Astrocyte (in vitro differentiated cells and primary cell): ENCODE measurements around the gene UNC45B. TPM values are rescaled to one million over a fixed set of nuclear protein-coding genes. Genes with fewer than 3 reads are reported as not detected.
"Not testable (repeated sequence)": the region's sequence is repeated elsewhere in the genome, so short reads cannot be mapped to it uniquely, and the experiment has no call there.

Source experiments
- DNase-seq: peaks from one replicate; pipeline ENCODE4 v3.0.0-alpha.2; 2010; ENCODE audit warnings: low read depth
- FAIRE-seq: peaks from 2 replicates; lab custom pipeline; 2011; peaks lifted over from hg19 to GRCh38; lab: Jason Lieb, UNC
- H2AFZ ChIP-seq: 2 replicates; pipeline ENCODE4 v1.6.0; 2012; ENCODE audit warnings: low read depth, low read length, inconsistent platforms
- H3K27ac ChIP-seq: 2 replicates; pipeline ENCODE4 v1.5.1; 2011; ENCODE audit warnings: low read depth, low read length, inconsistent platforms
- H3K27me3 ChIP-seq: 2 replicates; pipeline ENCODE4 v1.6.0; 2011; ENCODE audit warnings: low read length, inconsistent platforms; ENCODE audit not compliant: insufficient read depth
- H3K36me3 ChIP-seq: 2 replicates; pipeline ENCODE4 v1.5.1; 2011; ENCODE audit warnings: low read length, inconsistent platforms; ENCODE audit not compliant: insufficient read depth
- H3K4me1 ChIP-seq: 2 replicates; pipeline ENCODE4 v1.5.1; 2011; ENCODE audit warnings: low read length, inconsistent platforms; ENCODE audit not compliant: insufficient read depth
- H3K4me2 ChIP-seq: 2 replicates; pipeline ENCODE4 v1.6.0; 2012; ENCODE audit warnings: low read length, inconsistent platforms
- H3K4me3 ChIP-seq: 2 replicates; pipeline ENCODE4 v1.5.1; 2011; ENCODE audit warnings: low read depth, mild to moderate bottlenecking, low read length, inconsistent platforms; ENCODE audit not compliant: insufficient read depth
- H3K79me2 ChIP-seq: 2 replicates; pipeline ENCODE4 v1.6.0; 2012; ENCODE audit warnings: mild to moderate bottlenecking, low read length, inconsistent platforms; ENCODE audit not compliant: insufficient read depth
- H3K9ac ChIP-seq: 2 replicates; pipeline ENCODE4 v1.6.0; 2012; ENCODE audit warnings: mild to moderate bottlenecking, low read length, inconsistent platforms
- H3K9me3 ChIP-seq: 2 replicates; pipeline ENCODE4 v1.5.1; 2012; ENCODE audit warnings: low read depth, mild to moderate bottlenecking, low read length, inconsistent platforms; ENCODE audit not compliant: insufficient read depth
- H4K20me1 ChIP-seq: 2 replicates; pipeline ENCODE4 v1.6.0; 2012; ENCODE audit warnings: low read length, inconsistent platforms; ENCODE audit not compliant: insufficient read depth
- H3K27ac Mint-ChIP-seq: one replicate; pipeline ENCODE4 v1.8.0; 2021; ENCODE audit warnings: mild to moderate bottlenecking, mixed read lengths; ENCODE audit not compliant: unreplicated experiment
- H3K27me3 Mint-ChIP-seq: one replicate; pipeline ENCODE4 v1.8.0; 2021; ENCODE audit warnings: low read depth, mixed read lengths; ENCODE audit not compliant: unreplicated experiment
- H3K36me3 Mint-ChIP-seq: one replicate; pipeline ENCODE4 v1.8.0; 2021; ENCODE audit warnings: low read depth, mixed read lengths; ENCODE audit not compliant: unreplicated experiment
- H3K4me1 Mint-ChIP-seq: one replicate; pipeline ENCODE4 v1.8.0; 2021; ENCODE audit warnings: low read depth, mixed read lengths; ENCODE audit not compliant: unreplicated experiment
- H3K4me3 Mint-ChIP-seq: one replicate; pipeline ENCODE4 v1.8.0; 2021; ENCODE audit warnings: mild to moderate bottlenecking, moderate library complexity, mixed read lengths; ENCODE audit not compliant: unreplicated experiment
- H3K9me3 Mint-ChIP-seq: one replicate; pipeline ENCODE4 v1.8.0; 2021; ENCODE audit warnings: mild to moderate bottlenecking, mixed read lengths; ENCODE audit not compliant: unreplicated experiment
- CTCF ChIP-seq: IDR thresholded peaks from 2 replicates; pipeline ENCODE4 v1.5.1; 2011; ENCODE audit warnings: low read depth, mild to moderate bottlenecking, inconsistent platforms, low read length, moderate library complexity; ENCODE audit not compliant: insufficient read depth
- EZH2 ChIP-seq: IDR thresholded peaks from 2 replicates; pipeline ENCODE4 v1.6.1; 2012; ENCODE audit warnings: mild to moderate bottlenecking, low read length, inconsistent platforms; ENCODE audit not compliant: insufficient read depth
- total RNA-seq: library from RNA; stranded (reverse); gene quantifications from 2 replicates; pipeline ENCODE4 v1.2.1, GENCODE V29; 2021

UNC45B gene
- total RNA-seq, 1 donor from 2014 or later, result 0.05 TPM

DNA sequence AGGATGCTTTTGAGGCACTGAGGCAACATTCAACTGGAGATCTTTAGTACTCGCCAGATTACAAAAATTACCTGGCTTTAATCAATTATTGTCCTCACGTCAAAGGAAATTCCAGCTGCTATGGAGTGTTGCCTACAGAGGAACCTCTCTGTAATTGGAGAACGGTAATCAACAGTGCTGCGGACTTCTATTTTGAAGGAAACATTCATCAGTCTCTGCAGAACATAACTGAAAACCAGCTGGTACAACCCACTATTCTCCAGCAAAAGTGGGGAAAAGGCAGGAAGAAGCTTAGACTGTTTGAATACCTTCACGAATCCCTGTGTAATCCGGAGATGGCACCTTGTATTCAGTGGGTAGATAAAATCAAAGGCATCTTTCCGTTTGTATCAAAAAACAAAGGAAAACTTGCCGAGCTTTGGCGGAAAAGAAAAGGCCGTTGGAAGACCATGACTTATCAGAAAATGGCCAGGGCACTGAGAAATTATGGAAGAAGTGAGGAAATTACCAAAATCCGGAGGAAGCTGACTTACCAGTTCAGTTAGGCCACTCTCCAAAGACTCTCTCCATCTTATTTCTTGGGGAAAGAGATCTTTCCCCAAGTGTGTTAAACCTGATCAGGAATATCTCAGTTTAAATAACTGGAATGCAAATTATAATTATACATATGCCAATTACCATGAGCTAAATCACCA is 43.5 kb downstream of the UNC45B start:
- Histone ChIP-seq H2AFZ (no peak overlapping the region), H3K79me2 (no peaks in the 10 kb centered on the region), H3K9ac (no peak overlapping the region), H3K27ac (no peak overlapping the region), H3K4me2 (no peak overlapping the region), H3K9me3 (no peaks in the 10 kb centered on the region), H3K36me3 (no peaks in the 10 kb centered on the region), H3K4me3 (no peak overlapping the region), H3K27me3 (peaks cover 2% of the 10 kb centered on the region), H4K20me1 (no peaks in the 10 kb centered on the region), H3K4me1 (no peaks in the 10 kb centered on the region)
- Mint-ChIP-seq H3K36me3 (no peaks in the 10 kb centered on the region), H3K27ac (no peak overlapping the region), H3K4me1 (peaks cover 2% of the 10 kb centered on the region), H3K4me3 (no peak overlapping the region), H3K27me3 (peaks cover 11% of the 10 kb centered on the region), H3K9me3 (no peaks in the 10 kb centered on the region)
- DNase-seq (no peak), FAIRE-seq (peak; percentile 13)
- no peak for TF ChIP-seq EZH2
- no peak for TF ChIP-seq CTCF

DNA sequence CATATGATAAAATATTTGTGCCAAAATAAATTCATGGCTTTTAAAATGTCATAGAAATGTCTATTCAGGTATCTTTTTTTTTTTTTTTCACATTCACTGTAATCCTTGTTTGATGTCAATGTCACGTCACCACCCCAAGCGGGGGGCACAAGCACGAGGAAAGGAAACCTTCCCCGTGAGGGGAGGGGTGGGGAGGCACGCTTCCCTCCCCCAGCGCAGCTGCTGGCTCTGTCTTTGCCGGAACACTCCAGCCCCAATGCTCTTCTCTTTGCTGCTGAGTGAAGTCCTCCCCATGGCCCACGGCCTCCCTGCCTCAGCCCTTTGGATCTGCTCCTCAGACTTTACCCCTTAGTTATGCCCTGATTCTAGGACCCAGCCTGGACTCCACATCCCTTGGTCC is 45.1 kb downstream of the UNC45B start:
- FAIRE-seq, result no peak
- no peak overlapping the region for H3K27ac Mint-ChIP-seq

GRCh38 chr17:35194001-35194400 is 46.4 kb downstream of the UNC45B start, which contains the start of gene SLC35G3:
Gene SLC35G3, minus strand, starts transcription at chr17:35194393. Its CDS starts 86 bp downstream, at chr17:35194307.
- not testable (repeated sequence) for H3K27me3 ChIP-seq, H3K9me3 ChIP-seq, H3K4me1 Mint-ChIP-seq, H2AFZ ChIP-seq, H3K27ac ChIP-seq, H3K9ac ChIP-seq, H3K9me3 Mint-ChIP-seq, FAIRE-seq, H3K4me1 ChIP-seq, H3K27ac Mint-ChIP-seq, H4K20me1 ChIP-seq, H3K36me3 ChIP-seq, DNase-seq, H3K27me3 Mint-ChIP-seq, H3K36me3 Mint-ChIP-seq, H3K4me2 ChIP-seq, H3K4me3 ChIP-seq, H3K4me3 Mint-ChIP-seq, H3K79me2 ChIP-seq

More for the DNA sequence above, 45.1 kb downstream of the UNC45B start:
- H3K4me2 ChIP-seq, result no peak overlapping the region
- no peak overlapping the region for H2AFZ ChIP-seq
- no peak overlapping the region for H3K4me3 ChIP-seq
- Mint-ChIP-seq H3K4me1 (peaks cover 2% of the 10 kb centered on the region), H3K9me3 (peaks cover 4% of the 10 kb centered on the region), H3K36me3 (no peaks in the 10 kb centered on the region), H3K27me3 (peaks cover 9% of the 10 kb centered on the region), H3K4me3 (no peak overlapping the region)
- TF ChIP-seq CTCF (no peak), EZH2 (no peak)
- H3K36me3 ChIP-seq, result no peaks in the 10 kb centered on the region
- H3K9me3 ChIP-seq, result no peaks in the 10 kb centered on the region
- H3K4me1 ChIP-seq, result no peaks in the 10 kb centered on the region
- no peak for DNase-seq
- H3K27ac ChIP-seq, result no peak overlapping the region
- H3K27me3 ChIP-seq, result peaks cover 2% of the 10 kb centered on the region
- no peaks in the 10 kb centered on the region for H3K79me2 ChIP-seq
- H4K20me1 ChIP-seq, result no peaks in the 10 kb centered on the region
- no peak overlapping the region for H3K9ac ChIP-seq

DNA sequence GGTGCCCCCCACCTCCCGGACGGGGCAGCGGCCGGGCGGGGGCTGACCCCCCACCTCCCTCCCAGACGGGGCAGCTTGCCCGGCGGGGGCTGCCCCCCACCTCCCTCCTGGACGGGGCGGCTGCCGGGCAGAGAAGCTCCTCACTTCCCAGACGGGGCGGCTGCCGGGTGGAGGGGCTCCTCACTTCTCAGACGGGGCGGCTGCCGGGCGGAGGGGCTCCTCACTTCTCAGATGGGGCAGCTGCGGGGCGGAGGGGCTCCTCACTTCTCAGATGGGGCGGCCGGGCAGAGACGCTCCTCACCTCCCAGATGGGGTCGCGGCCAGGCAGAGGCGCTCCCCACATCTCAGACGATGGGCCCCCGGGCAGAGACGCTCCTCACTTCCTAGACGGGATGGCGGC is 47.4 kb downstream of the UNC45B start:
- not testable (repeated sequence) for H3K27me3 ChIP-seq, H3K4me3 ChIP-seq, H3K27ac Mint-ChIP-seq, H4K20me1 ChIP-seq, H3K36me3 Mint-ChIP-seq, H3K9me3 ChIP-seq, H3K9ac ChIP-seq, H3K4me3 Mint-ChIP-seq, H3K79me2 ChIP-seq, H3K4me1 ChIP-seq, H3K4me1 Mint-ChIP-seq, H3K27ac ChIP-seq, DNase-seq, H3K27me3 Mint-ChIP-seq, H3K4me2 ChIP-seq, H2AFZ ChIP-seq, H3K36me3 ChIP-seq, FAIRE-seq
- peaks cover 11% of the 10 kb centered on the region for H3K9me3 Mint-ChIP-seq

- not testable (repeated sequence) for H3K4me3 ChIP-seq, H4K20me1 ChIP-seq, H3K4me1 ChIP-seq, H3K36me3 Mint-ChIP-seq, H3K4me3 Mint-ChIP-seq, FAIRE-seq, H3K4me2 ChIP-seq, H3K9me3 ChIP-seq, H3K9ac ChIP-seq, H3K27ac Mint-ChIP-seq, H3K36me3 ChIP-seq, H3K4me1 Mint-ChIP-seq, DNase-seq, H3K27me3 ChIP-seq, H3K27ac ChIP-seq, H3K79me2 ChIP-seq, H2AFZ ChIP-seq
- peaks cover 19% of the 10 kb centered on the region for H3K27me3 Mint-ChIP-seq
- peaks cover 16% of the 10 kb centered on the region for H3K9me3 Mint-ChIP-seq
These were observed 55.0 kb downstream of the UNC45B start for GRCh38 chr17:35202582-35202981.
